HepG2 (cell line): Measurements from ENCODE around the gene HDAC4. TPM values are rescaled to one million over a fixed set of nuclear protein-coding genes. Genes with fewer than 3 reads are reported as not detected.

ENCODE experiments used
- ATAC-seq: fragments of 200-7000 bp; cut with Tn5 transposase; 3 replicates; pipeline ENCODE4 v1.9.1; 2020; ENCODE audit warnings: mild to moderate bottlenecking, moderate library complexity
- BruUV-seq: library from RNA; stranded (reverse); fragments of 400-500 nt; replicated peaks from 2 replicates; lab custom pipeline; 2021; lab: Mats Ljungman, UMichigan
- CTCF ChIA-PET: fragments of 300-600 bp; formaldehyde crosslinking; extraction: SDS; loops from one replicate; lab custom pipeline; 2021; ENCODE audit warnings: low total read pairs, inconsistent platforms, low intra/inter-chr PET ratio; lab: Yijun Ruan, JAX
- POLR2A ChIA-PET: fragments of 350-600 bp; sonication (Branson Sonifier 250); formaldehyde crosslinking; loops from one replicate; lab custom pipeline; 2020; ENCODE audit warnings: antibody characterized with exemption, inconsistent platforms; lab: Yijun Ruan, JAX
- DNase-seq: peaks from one replicate; pipeline ENCODE4 v3.0.0-alpha.2; 2015; ENCODE audit warnings: low spot score
- FAIRE-seq: peaks from 3 replicates; lab custom pipeline; 2011; peaks lifted over from hg19 to GRCh38; lab: Jason Lieb, UNC
- H2AFZ ChIP-seq: one replicate; pipeline ENCODE4 v1.6.1; 2011; ENCODE audit warnings: low read length, inconsistent platforms
- H3K27ac ChIP-seq: fragments of 300-600 bp; 3 replicates; pipeline ENCODE4 v1.8.0; 2011; ENCODE audit warnings: mixed run types, mild to moderate bottlenecking, mixed read lengths, low read length, inconsistent platforms; ENCODE audit not compliant: insufficient read depth; ENCODE audit errors: extremely low read length
- H3K27me3 ChIP-seq, 2 experiments: fragments of 200-600 bp in 1 of 2; 2 replicates in 1 of 2; 3 replicates in 1 of 2; pipeline versions ENCODE4 v1.6.0 to v1.8.0; 2011; ENCODE audit warnings: low read length in 2 of 2, mild to moderate bottlenecking in 2 of 2, moderate library complexity in 2 of 2, inconsistent platforms in 1 of 2; ENCODE audit not compliant: insufficient read depth in 2 of 2, control insufficient read depth in 1 of 2
- H3K36me3 ChIP-seq, 2 experiments: fragments of 200-600 bp in 1 of 2; replicated peaks in 1 of 2; 2 replicates in 1 of 2; 3 replicates in 1 of 2; pipeline versions ENCODE4 v1.5.1 to v1.8.0; 2011; ENCODE audit warnings: low read length in 2 of 2, inconsistent platforms in 1 of 2; ENCODE audit not compliant: insufficient read depth in 2 of 2, control insufficient read depth in 1 of 2
- H3K4me1 ChIP-seq: 2 replicates; pipeline ENCODE4 v1.5.1; 2012; ENCODE audit warnings: low read length, inconsistent platforms; ENCODE audit not compliant: insufficient read depth
- H3K4me2 ChIP-seq: 2 replicates; pipeline ENCODE4 v1.6.0; 2011; ENCODE audit warnings: low read depth, low read length, inconsistent platforms
- H3K4me3 ChIP-seq, 3 experiments: fragments of 200-600 bp in 1 of 3; sonication (generic), shearing (Covaris generic) in 1 of 3; replicated peaks in 1 of 3; 2 replicates each; pipeline ENCODE4 v1.5.1; 2011 to 2016; ENCODE audit warnings: low read length in 3 of 3, inconsistent platforms in 2 of 3, low read depth in 2 of 3, mild to moderate bottlenecking in 2 of 3, control low read depth in 1 of 3, mixed read lengths in 1 of 3; ENCODE audit not compliant: insufficient read depth in 1 of 3
- H3K79me2 ChIP-seq: one replicate; pipeline ENCODE4 v1.6.1; 2011; ENCODE audit warnings: low read length, inconsistent platforms; ENCODE audit not compliant: insufficient read depth
- H3K9ac ChIP-seq: 2 replicates; pipeline ENCODE4 v1.6.0; 2011; ENCODE audit warnings: mild to moderate bottlenecking, low read depth, low read length, inconsistent platforms; ENCODE audit not compliant: insufficient read depth
- H3K9me3 ChIP-seq: 2 replicates; pipeline ENCODE4 v1.5.1; 2012; ENCODE audit warnings: mild to moderate bottlenecking, low read length
- H4K20me1 ChIP-seq: 2 replicates; pipeline ENCODE4 v1.6.0; 2011; ENCODE audit warnings: inconsistent platforms, mild to moderate bottlenecking, low read length, moderate library complexity; ENCODE audit not compliant: insufficient read depth
- CENPX ChIP-seq: sonication (generic); formaldehyde crosslinking; IDR thresholded peaks from 2 replicates; pipeline ENCODE4 v1.9.0; 2021; ENCODE audit warnings: mild to moderate bottlenecking, missing genetic modification reagents, moderate library complexity
- NFKBIZ ChIP-seq: IDR thresholded peaks from 2 replicates; pipeline ENCODE4 v1.6.1; 2018; ENCODE audit warnings: missing genetic modification reagents, missing compliant biosample characterization
- RBFOX2 ChIP-seq: fragments of 200-400 bp; formaldehyde crosslinking; IDR thresholded peaks from 2 replicates; pipeline ENCODE4 v1.6.1; 2017; ENCODE audit warnings: low read depth, mild to moderate bottlenecking, low read length
- REPIN1 ChIP-seq: sonication (generic); formaldehyde crosslinking; IDR thresholded peaks from 2 replicates; pipeline ENCODE4 v1.8.0; 2022; ENCODE audit warnings: missing genetic modification reagents, low read depth, mild to moderate bottlenecking, borderline replicate concordance
- STAG1 ChIP-seq: sonication (generic); formaldehyde crosslinking; IDR thresholded peaks from 2 replicates; pipeline ENCODE4 v1.4.0; 2020; ENCODE audit warnings: missing genetic modification reagents
- ZNF333 ChIP-seq: sonication (generic); formaldehyde crosslinking; IDR thresholded peaks from 2 replicates; pipeline ENCODE4 v1.4.0; 2020; ENCODE audit warnings: mild to moderate bottlenecking, missing genetic modification reagents, borderline replicate concordance
- ZNF564 ChIP-seq: sonication (generic); formaldehyde crosslinking; IDR thresholded peaks from 2 replicates; pipeline ENCODE4 v1.8.1; 2023; ENCODE audit warnings: mild to moderate bottlenecking, missing genetic modification reagents
- ZNF644 ChIP-seq: IDR thresholded peaks from 2 replicates; pipeline ENCODE4 v1.6.1; 2016; ENCODE audit warnings: low read depth
- WGBS: methylation state at CpG from one replicate; pipeline ENCODE4 v1.1.6; 2017; ENCODE audit warnings: low lambda C conversion rate; 5-methylcytosine and 5-hydroxymethylcytosine counted together
- in situ Hi-C: cut with HindIII; loops from 2 replicates; pipeline ENCODE4 v1.10.0; 2017; ENCODE audit warnings: low pct_unique_long_range_greater_than_20kb; ENCODE audit not compliant: extremely low pct_ligation_motif_present
- intact Hi-C: fragments of 100-400 bp; cut with micrococcal nuclease; formaldehyde crosslinking; loops from one replicate; pipeline ENCODE4 v1.10.0; 2022; ENCODE audit not compliant: unreplicated experiment
- polyA plus RNA-seq, 8 experiments: library from polyadenylated mRNA; depleted of rRNA in 3 of 8; stranded (reverse) in 7 of 8; unstranded in 1 of 8; fragments of >200 nt; fragmentation: Illumina TruSeq in 4 of 8; extraction: Trizol in 4 of 8; gene quantifications; 2 replicates each; pipeline versions ENCODE4 v1.2.1 to v1.2.3, GENCODE V29; 2011 to 2016; ENCODE audit warnings: low read depth in 4 of 8, missing spikeins in 1 of 8, mixed read lengths in 1 of 8; ENCODE audit not compliant: insufficient read depth in 1 of 8
- total RNA-seq, 5 experiments: library from RNA; depleted of rRNA; stranded (reverse); fragments of >200 nt; fragmentation: Illumina TruSeq; extraction: Trizol; gene quantifications; 2 replicates each; pipeline ENCODE4 v1.2.3, GENCODE V29; 2016; ENCODE audit warnings: low read depth in 1 of 5
- TF ChIP-seq, protein P1 (sequence below): sonication (generic); formaldehyde crosslinking; IDR thresholded peaks from 2 replicates; pipeline ENCODE4 v1.4.0; 2020; ENCODE audit warnings: missing genetic modification reagents, mild to moderate bottlenecking, borderline replicate concordance
- TF ChIP-seq, protein P2 (sequence below): fragments of 450-650 bp; IDR thresholded peaks from 2 replicates; pipeline ENCODE4 v1.6.1; 2016

The HDAC4 gene
- total and polyA plus RNA-seq, 2 of the 13 experiments (the other 11 are each of a cell fraction or from before 2014, with no cell fraction given): 10.1 to 11.5 TPM

DNA sequence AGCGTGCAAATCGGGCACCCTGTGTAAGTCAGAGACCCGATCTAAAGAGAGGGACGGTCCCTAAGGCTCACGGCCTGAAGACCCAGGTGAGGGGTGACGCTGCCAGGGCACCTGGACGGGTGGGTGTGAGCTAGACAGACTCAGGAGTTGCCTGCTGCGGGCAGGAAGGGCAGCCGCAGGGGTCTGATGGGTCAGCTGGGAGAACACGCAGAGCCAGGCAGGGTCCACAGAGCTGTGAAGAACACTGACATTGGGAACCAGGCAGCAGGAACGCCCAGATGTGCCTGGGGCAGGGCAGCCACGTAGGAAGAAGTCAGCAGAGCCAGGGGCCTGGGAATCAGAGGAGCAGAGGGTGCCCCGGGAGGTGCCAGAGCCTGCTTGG is 25.9 kb downstream of the HDAC4 start:
- DNase-seq: no peak
- CTCF ChIA-PET: no interaction called here
- TF ChIP-seq REPIN1 (CRISPR knock-in tag) (no peak), ZNF564 (no peak), ZNF333 (CRISPR knock-in tag) (no peak), NFKBIZ (CRISPR knock-in tag) (no peak), RBFOX2 (no peak), CENPX (CRISPR knock-in tag) (no peak), STAG1 (no peak)
- TF ChIP-seq, protein P1, sequence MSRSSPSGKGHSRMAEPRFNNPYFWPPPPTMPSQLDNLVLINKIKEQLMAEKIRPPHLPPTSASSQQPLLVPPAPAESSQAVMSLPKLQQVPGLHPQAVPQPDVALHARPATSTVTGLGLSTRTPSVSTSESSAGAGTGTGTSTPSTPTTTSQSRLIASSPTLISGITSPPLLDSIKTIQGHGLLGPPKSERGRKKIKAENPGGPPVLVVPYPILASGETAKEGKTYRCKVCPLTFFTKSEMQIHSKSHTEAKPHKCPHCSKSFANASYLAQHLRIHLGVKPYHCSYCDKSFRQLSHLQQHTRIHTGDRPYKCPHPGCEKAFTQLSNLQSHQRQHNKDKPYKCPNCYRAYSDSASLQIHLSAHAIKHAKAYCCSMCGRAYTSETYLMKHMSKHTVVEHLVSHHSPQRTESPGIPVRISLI (CRISPR knock-in tag): no peak

DNA sequence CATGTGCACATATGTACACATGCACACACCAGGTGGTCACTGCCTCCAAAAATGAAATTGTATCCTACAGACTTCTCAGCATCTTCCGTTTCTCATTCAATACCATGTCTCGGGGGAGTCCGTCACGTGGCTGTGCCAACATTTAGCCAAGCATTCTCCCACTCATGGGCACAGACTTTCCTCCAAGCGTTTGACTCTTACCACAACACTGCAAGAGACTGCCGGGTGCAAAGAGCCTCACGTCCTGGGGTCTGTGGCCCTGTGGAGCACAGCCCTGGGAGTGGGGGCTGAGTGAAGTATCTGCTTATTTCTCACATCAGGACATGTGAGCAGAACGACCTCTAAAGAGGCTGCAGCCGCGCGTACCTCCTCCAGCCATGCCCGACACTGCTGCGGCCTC is 28.0 kb downstream of the HDAC4 start:
- no TSS peak for BruUV-seq

More for the DNA sequence above, 25.9 kb downstream of the HDAC4 start:
- FAIRE-seq (no peak), ATAC-seq (no peak)
- Histone ChIP-seq H3K9ac (no peak overlapping the region), H3K4me1 (no peaks in the 10 kb centered on the region), H3K27me3 (no peaks in the 10 kb centered on the region), H3K27ac (no peak overlapping the region), H3K9me3 (no peaks in the 10 kb centered on the region), H3K4me3 (no peak overlapping the region), H4K20me1 (peaks cover 11% of the 10 kb centered on the region; the same call in 1 of the 2 replicates), H3K4me2 (no peak overlapping the region), H2AFZ (no peak overlapping the region), H3K79me2 (peaks cover 12% of the 10 kb centered on the region), H3K36me3 (peaks cover 8 to 16% of the 10 kb centered on the region in 2 experiments; a peak in 4 of 5 replicates)
- in situ Hi-C loops (no loop called here), intact Hi-C loops (no loop called here)
- 96% methylated on average over 12 of the region's 13 CpGs for WGBS
- POLR2A ChIA-PET: no interaction called here
- BruUV-seq: no TSS peak

More for the DNA sequence above, 28.0 kb downstream of the HDAC4 start:
- ChIA-PET POLR2A (interaction anchor here (0.8 kb wide), 1 partner anchor 28 kb away, joined by 3 read pairs; the partner anchor contains the start of gene HDAC4), CTCF (no interaction called here)
- Histone ChIP-seq H3K4me1 (no peaks in the 10 kb centered on the region), H3K9me3 (no peaks in the 10 kb centered on the region), H3K4me2 (no peak overlapping the region), H3K4me3 (no peak overlapping the region), H3K27me3 (no peaks in the 10 kb centered on the region), H3K27ac (no peak overlapping the region), H3K9ac (no peak overlapping the region), H4K20me1 (peaks cover 6% of the 10 kb centered on the region; the same call in 1 of the 2 replicates), H3K79me2 (peaks cover 12% of the 10 kb centered on the region), H2AFZ (no peak overlapping the region), H3K36me3 (peaks cover 11% of the 10 kb centered on the region in 2 experiments)
- WGBS: 99% methylated on average over 13 of the region's 13 CpGs
- TF ChIP-seq, protein P2, sequence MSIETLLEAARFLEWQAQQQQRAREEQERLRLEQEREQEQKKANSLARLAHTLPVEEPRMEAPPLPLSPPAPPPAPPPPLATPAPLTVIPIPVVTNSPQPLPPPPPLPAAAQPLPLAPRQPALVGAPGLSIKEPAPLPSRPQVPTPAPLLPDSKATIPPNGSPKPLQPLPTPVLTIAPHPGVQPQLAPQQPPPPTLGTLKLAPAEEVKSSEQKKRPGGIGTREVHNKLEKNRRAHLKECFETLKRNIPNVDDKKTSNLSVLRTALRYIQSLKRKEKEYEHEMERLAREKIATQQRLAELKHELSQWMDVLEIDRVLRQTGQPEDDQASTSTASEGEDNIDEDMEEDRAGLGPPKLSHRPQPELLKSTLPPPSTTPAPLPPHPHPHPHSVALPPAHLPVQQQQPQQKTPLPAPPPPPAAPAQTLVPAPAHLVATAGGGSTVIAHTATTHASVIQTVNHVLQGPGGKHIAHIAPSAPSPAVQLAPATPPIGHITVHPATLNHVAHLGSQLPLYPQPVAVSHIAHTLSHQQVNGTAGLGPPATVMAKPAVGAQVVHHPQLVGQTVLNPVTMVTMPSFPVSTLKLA: peak; percentile 63; the same call in 1 of the 2 replicates
- TF ChIP-seq ZNF644 (CRISPR knock-in tag): no peak
- FAIRE-seq (no peak), DNase-seq (no peak), ATAC-seq (no peak)
- intact Hi-C loops: no loop called here
- in situ Hi-C loops: no loop called here
